K562 (cell line): ENCODE data around the gene ABCC1. TPM values are rescaled to one million over a fixed set of nuclear protein-coding genes. Genes with fewer than 3 reads are reported as not detected.

ENCODE experiments used
- ARID1B ChIP-seq: fragments of 450-650 bp; IDR thresholded peaks from 2 replicates; pipeline ENCODE4 v1.6.1; 2016; ENCODE audit warnings: antibody characterized with exemption, mild to moderate bottlenecking, inconsistent platforms
- ATF7 ChIP-seq: fragments of 450-650 bp; IDR thresholded peaks from 2 replicates; pipeline ENCODE4 v1.7.1; 2014; ENCODE audit warnings: mild to moderate bottlenecking, moderate library complexity
- BRD4 ChIP-seq: fragments of 200-600 bp; sonication (generic); IDR thresholded peaks from 2 replicates; pipeline ENCODE4 v1.6.1; 2017; ENCODE audit warnings: inconsistent platforms
- CBFA2T2 ChIP-seq: fragments of 450-650 bp; conservative IDR thresholded peaks from 2 replicates; pipeline ENCODE4 v1.6.1; 2017; ENCODE audit warnings: mild to moderate bottlenecking
- DPF2 ChIP-seq: fragments of 450-650 bp; IDR thresholded peaks from 2 replicates; pipeline ENCODE4 v1.6.1; 2016
- EGR1 ChIP-seq: fragments of 450-650 bp; conservative IDR thresholded peaks from 2 replicates; pipeline ENCODE4 v1.6.1; 2017; ENCODE audit warnings: mild to moderate bottlenecking
- HCFC1 ChIP-seq: IDR thresholded peaks from 2 replicates; pipeline ENCODE4 v1.6.1; 2012; ENCODE audit warnings: low read depth, low read length, improper control_type of control experiment
- HDAC2 ChIP-seq: fragments of 450-650 bp; IDR thresholded peaks from 2 replicates; pipeline ENCODE4 v1.6.1; 2016; ENCODE audit warnings: mild to moderate bottlenecking
- HNRNPL ChIP-seq: fragments of 200-400 bp; formaldehyde crosslinking; IDR thresholded peaks from 2 replicates; pipeline ENCODE4 v1.6.1; 2017; ENCODE audit warnings: low read depth, mild to moderate bottlenecking, low read length
- IRF2 ChIP-seq: sonication (generic); formaldehyde crosslinking; IDR thresholded peaks from 2 replicates; pipeline ENCODE4 v1.8.1; 2022; ENCODE audit warnings: mild to moderate bottlenecking, missing genetic modification reagents
- KDM4B ChIP-seq, 2 experiments: fragments of 450-650 bp in 1 of 2; sonication (generic) in 1 of 2; IDR thresholded peaks; 2 replicates each; pipeline ENCODE4 v1.6.1; 2016 to 2017; ENCODE audit warnings: borderline replicate concordance in 2 of 2, antibody characterized with exemption in 1 of 2, low read depth in 1 of 2, mild to moderate bottlenecking in 1 of 2
- MEIS2 ChIP-seq: fragments of 450-650 bp; IDR thresholded peaks from 2 replicates; pipeline ENCODE4 v1.6.1; 2014; ENCODE audit warnings: mild to moderate bottlenecking; ENCODE audit not compliant: partially characterized antibody
- POLR2AphosphoS5 ChIP-seq: IDR thresholded peaks from 2 replicates; pipeline ENCODE4 v1.6.1; 2011; ENCODE audit warnings: mild to moderate bottlenecking, low read depth, low read length, moderate library complexity; ENCODE audit not compliant: control insufficient read depth, insufficient read depth
- POU5F1 ChIP-seq: fragments of 150-350 bp; IDR thresholded peaks from 2 replicates; pipeline ENCODE4 v1.6.1; 2014; ENCODE audit warnings: borderline replicate concordance, low read length, low read depth, mild to moderate bottlenecking; ENCODE audit not compliant: partially characterized antibody
- SETDB1 ChIP-seq: IDR thresholded peaks from one replicate; pipeline ENCODE4 v1.6.1; 2012; ENCODE audit warnings: low read length, control low read depth, inconsistent platforms
- TCF3 ChIP-seq: sonication (generic); formaldehyde crosslinking; IDR thresholded peaks from 2 replicates; pipeline ENCODE4 v1.4.0; 2020; ENCODE audit warnings: mild to moderate bottlenecking, missing genetic modification reagents
- ZC3H11A ChIP-seq: IDR thresholded peaks from 2 replicates; pipeline ENCODE4 v1.6.1; 2012; ENCODE audit warnings: low read depth, low read length, improper control_type of control experiment
- ZNF133 ChIP-seq: fragments of 250-450 bp; sonication (Bioruptor Pico); IDR thresholded peaks from 2 replicates; pipeline ENCODE4 v1.4.0; 2020; ENCODE audit warnings: mild to moderate bottlenecking
- ZNF24 ChIP-seq: fragments of 450-650 bp; IDR thresholded peaks from 2 replicates; pipeline ENCODE4 v1.6.1; 2016
- ZNF75A ChIP-seq: fragments of 450-650 bp; formaldehyde crosslinking; IDR thresholded peaks from 2 replicates; pipeline ENCODE4 v1.4.0; 2020; ENCODE audit warnings: mild to moderate bottlenecking
- polyA plus RNA-seq, 8 experiments: library from polyadenylated mRNA; depleted of rRNA in 4 of 8; stranded (reverse) in 5 of 8; unstranded in 3 of 8; fragments of >200 nt; fragmentation: Nextera tagmentation in 2 of 8; fragmentation: Illumina TruSeq in 1 of 8; extraction: Ambion mirVana in 2 of 8; extraction: Trizol in 1 of 8; gene quantifications; 2 replicates each; pipeline versions ENCODE4 v1.2.1 to v1.2.3, GENCODE V29; 2011 to 2014; ENCODE audit warnings: inconsistent platforms in 1 of 8, missing spikeins in 1 of 8
- total RNA-seq, 7 experiments: library from RNA; depleted of rRNA in 6 of 7; stranded (reverse); fragments of >200 nt in 6 of 7; fragmentation: Illumina TruSeq in 2 of 7; extraction: Trizol in 2 of 7; gene quantifications; 2 replicates each; pipeline versions ENCODE4 v1.2.1 to v1.2.3, GENCODE V29; 2011 to 2021; ENCODE audit warnings: low replicate concordance in 1 of 7
- TF ChIP-seq, protein P1 (sequence below): fragments of 450-650 bp; IDR thresholded peaks from 2 replicates; pipeline ENCODE4 v1.6.1; 2018; ENCODE audit warnings: mild to moderate bottlenecking, low read depth; ENCODE audit not compliant: partially characterized antibody
- TF ChIP-seq, protein P2 (sequence below), 2 experiments: fragments of 450-650 bp in 1 of 2; sonication (generic) in 1 of 2; formaldehyde crosslinking in 1 of 2; IDR thresholded peaks in 1 of 2; conservative IDR thresholded peaks in 1 of 2; 2 replicates each; pipeline versions ENCODE4 v1.6.1 to v1.8.1; 2016 to 2023; ENCODE audit warnings: mild to moderate bottlenecking in 2 of 2, moderate library complexity in 2 of 2, inconsistent platforms in 1 of 2, missing genetic modification reagents in 1 of 2
- TF ChIP-seq, protein P3 (sequence below): sonication (generic); formaldehyde crosslinking; IDR thresholded peaks from 2 replicates; pipeline ENCODE4 v1.8.0; 2022; ENCODE audit warnings: mild to moderate bottlenecking, missing genetic modification reagents, borderline replicate concordance
- TF ChIP-seq, protein P4 (sequence below): IDR thresholded peaks from 2 replicates; pipeline ENCODE4 v1.6.1; 2014; ENCODE audit warnings: antibody characterized with exemption

ABCC1 gene
- total and polyA plus RNA-seq, 9 of the 15 experiments (the other 6 are each of a cell fraction or from before 2014, with no cell fraction given), result 3.9 to 41.6 (median 10.0) TPM

DNA sequence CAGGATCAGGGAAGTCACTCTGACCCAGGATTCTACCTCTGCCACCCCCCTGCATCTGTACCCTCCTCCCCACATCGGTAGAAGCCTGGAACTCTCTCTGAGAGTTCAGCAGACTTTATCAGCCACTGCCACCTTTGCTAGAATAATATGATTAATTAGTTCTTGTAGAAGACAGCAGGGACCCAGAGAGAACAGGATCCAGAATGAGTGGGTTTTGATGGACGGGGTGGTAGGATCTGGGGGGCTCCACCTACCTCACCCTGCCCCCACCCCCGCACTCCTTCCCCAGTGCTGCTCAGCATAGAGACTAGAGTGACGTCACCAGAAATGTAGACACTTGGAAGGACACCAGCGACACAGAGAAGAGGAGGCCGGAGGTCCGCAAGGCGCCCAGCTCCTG is 240.4 kb downstream of the ABCC1 start (continued):
- TF ChIP-seq KDM4B (IDR thresholded peaks at IDR 0.05; ENCODE audit: borderline replicate concordance in 2 of 2, low read depth in 1 of 2) (no peak), ZNF24 (no peak), MEIS2 (peak; percentile 91), TCF3 (peak; percentile 82), DPF2 (0 out of 2 replicates have a peak, but pooled peaks have one; percentile 28), IRF2 (CRISPR knock-in tag) (no peak), ZNF133 (CRISPR knock-in tag) (no peak), EGR1 (peak; percentile 87), ATF7 (peak; percentile 93), POLR2AphosphoS5 (peak; percentile 69; the same call in 1 of the 2 replicates), BRD4 (no peak), ZNF75A (CRISPR knock-in tag) (no peak), ZC3H11A (no peak), ARID1B (peak; percentile 84), CBFA2T2 (peak; percentile 65), HNRNPL (no peak), HDAC2 (no peak), SETDB1 (no peak), POU5F1 (no peak), HCFC1 (no peak)
- TF ChIP-seq, protein P1, sequence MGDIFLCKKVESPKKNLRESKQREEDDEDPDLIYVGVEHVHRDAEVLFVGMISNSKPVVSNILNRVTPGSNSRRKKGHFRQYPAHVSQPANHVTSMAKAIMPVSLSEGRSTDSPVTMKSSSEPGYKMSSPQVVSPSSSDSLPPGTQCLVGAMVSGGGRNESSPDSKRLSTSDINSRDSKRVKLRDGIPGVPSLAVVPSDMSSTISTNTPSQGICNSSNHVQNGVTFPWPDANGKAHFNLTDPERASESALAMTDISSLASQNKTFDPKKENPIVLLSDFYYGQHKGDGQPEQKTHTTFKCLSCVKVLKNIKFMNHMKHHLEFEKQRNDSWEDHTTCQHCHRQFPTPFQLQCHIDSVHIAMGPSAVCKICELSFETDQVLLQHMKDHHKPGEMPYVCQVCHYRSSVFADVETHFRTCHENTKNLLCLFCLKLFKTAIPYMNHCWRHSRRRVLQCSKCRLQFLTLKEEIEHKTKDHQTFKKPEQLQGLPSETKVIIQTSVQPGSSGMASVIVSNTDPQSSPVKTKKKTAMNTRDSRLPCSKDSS, result no peak
- TF ChIP-seq, protein P2, sequence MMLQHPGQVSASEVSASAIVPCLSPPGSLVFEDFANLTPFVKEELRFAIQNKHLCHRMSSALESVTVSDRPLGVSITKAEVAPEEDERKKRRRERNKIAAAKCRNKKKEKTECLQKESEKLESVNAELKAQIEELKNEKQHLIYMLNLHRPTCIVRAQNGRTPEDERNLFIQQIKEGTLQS (IDR thresholded peaks at IDR 0.05), result peak; percentile 94
- TF ChIP-seq, protein P2 (CRISPR knock-in tag; conservative IDR thresholded peaks at IDR 0.05), result no peak
- TF ChIP-seq, protein P3, sequence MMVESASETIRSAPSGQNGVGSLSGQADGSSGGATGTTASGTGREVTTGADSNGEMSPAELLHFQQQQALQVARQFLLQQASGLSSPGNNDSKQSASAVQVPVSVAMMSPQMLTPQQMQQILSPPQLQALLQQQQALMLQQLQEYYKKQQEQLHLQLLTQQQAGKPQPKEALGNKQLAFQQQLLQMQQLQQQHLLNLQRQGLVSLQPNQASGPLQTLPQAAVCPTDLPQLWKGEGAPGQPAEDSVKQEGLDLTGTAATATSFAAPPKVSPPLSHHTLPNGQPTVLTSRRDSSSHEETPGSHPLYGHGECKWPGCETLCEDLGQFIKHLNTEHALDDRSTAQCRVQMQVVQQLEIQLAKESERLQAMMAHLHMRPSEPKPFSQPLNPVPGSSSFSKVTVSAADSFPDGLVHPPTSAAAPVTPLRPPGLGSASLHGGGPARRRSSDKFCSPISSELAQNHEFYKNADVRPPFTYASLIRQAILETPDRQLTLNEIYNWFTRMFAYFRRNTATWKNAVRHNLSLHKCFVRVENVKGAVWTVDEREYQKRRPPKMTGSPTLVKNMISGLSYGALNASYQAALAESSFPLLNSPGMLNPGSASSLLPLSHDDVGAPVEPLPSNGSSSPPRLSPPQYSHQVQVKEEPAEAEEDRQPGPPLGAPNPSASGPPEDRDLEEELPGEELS (CRISPR knock-in tag), result no peak
- TF ChIP-seq, protein P4, sequence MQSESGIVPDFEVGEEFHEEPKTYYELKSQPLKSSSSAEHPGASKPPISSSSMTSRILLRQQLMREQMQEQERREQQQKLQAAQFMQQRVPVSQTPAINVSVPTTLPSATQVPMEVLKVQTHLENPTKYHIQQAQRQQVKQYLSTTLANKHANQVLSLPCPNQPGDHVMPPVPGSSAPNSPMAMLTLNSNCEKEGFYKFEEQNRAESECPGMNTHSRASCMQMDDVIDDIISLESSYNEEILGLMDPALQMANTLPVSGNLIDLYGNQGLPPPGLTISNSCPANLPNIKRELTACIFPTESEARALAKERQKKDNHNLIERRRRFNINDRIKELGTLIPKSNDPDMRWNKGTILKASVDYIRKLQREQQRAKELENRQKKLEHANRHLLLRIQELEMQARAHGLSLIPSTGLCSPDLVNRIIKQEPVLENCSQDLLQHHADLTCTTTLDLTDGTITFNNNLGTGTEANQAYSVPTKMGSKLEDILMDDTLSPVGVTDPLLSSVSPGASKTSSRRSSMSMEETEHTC, result no peak
